Mucosa of rectum (tissue), 2 donors: ENCODE results near the gene MAVS.
A peak's percentile ranks its signal among the peaks of the same experiment; 100 is the strongest.
"Not testable (repeated sequence)": the region's sequence is repeated elsewhere in the genome, so short reads cannot be mapped to it uniquely, and the experiment has no call there.

Source experiments
- H3K27ac ChIP-seq, 2 donors: one replicate each; pipeline ENCODE4 v1.7.0; 2013; ENCODE audit warnings: inconsistent platforms in 2 of 2, low read depth in 2 of 2, low read length in 2 of 2
- H3K27me3 ChIP-seq, 2 donors: one replicate each; pipeline ENCODE4 v1.7.0; 2013; ENCODE audit warnings: low read length in 2 of 2; ENCODE audit not compliant: control insufficient read depth in 2 of 2, insufficient read depth in 2 of 2
- H3K36me3 ChIP-seq, 2 donors: one replicate each; pipeline ENCODE4 v1.7.0; 2013; ENCODE audit warnings: low read length in 2 of 2; ENCODE audit not compliant: control insufficient read depth in 2 of 2, insufficient read depth in 2 of 2
- H3K4me1 ChIP-seq, 2 donors: one replicate each; pipeline ENCODE4 v1.7.0; 2013; ENCODE audit warnings: low read length in 2 of 2, mild to moderate bottlenecking in 1 of 2; ENCODE audit not compliant: control insufficient read depth in 2 of 2, insufficient read depth in 2 of 2
- H3K4me3 ChIP-seq, 2 donors: one replicate each; pipeline ENCODE4 v1.7.0; 2013; ENCODE audit warnings: low read length in 2 of 2
- H3K9ac ChIP-seq, 2 donors: one replicate each; pipeline ENCODE4 v1.7.0; 2013; ENCODE audit warnings: low read length in 2 of 2, low read depth in 1 of 2, mild to moderate bottlenecking in 1 of 2
- H3K9me3 ChIP-seq, 2 donors: one replicate each; pipeline ENCODE4 v1.7.0; 2013; ENCODE audit warnings: low read length in 2 of 2; ENCODE audit not compliant: control insufficient read depth in 2 of 2
- donor health status: healthy.
- donor health status: Normal muscosa, but diverticular disease.

MAVS gene

DNA sequence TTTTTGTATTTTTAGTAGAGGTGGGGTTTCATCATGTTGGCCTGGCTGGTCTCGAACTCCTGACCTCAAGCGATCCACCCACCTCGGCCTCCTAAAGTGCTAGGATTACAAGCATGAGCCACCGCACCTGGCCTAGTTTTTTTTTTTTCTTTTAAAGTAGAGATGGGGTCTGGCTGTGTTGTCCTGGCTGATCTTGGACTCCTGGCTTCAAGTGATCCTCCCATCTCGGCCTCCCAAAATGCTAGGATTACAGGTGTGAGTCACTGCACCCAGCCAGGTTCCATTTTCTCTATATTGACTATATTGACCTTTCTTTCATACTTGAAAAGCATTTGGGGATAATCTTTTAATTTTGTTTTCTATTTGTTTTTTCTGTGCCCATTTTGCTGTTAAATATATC lies 55.8 kb downstream of the MAVS start:
- Histone ChIP-seq H3K27me3 (no peaks in the 10 kb centered on the region), H3K4me3 (no peak overlapping the region), H3K9me3 (no peaks in the 10 kb centered on the region), H3K4me1 (peaks cover 2 to 3% of the 10 kb centered on the region in 2 donors), H3K36me3 (no peaks in the 10 kb centered on the region), H3K27ac (no peak overlapping the region), H3K9ac (no peak overlapping the region)

DNA sequence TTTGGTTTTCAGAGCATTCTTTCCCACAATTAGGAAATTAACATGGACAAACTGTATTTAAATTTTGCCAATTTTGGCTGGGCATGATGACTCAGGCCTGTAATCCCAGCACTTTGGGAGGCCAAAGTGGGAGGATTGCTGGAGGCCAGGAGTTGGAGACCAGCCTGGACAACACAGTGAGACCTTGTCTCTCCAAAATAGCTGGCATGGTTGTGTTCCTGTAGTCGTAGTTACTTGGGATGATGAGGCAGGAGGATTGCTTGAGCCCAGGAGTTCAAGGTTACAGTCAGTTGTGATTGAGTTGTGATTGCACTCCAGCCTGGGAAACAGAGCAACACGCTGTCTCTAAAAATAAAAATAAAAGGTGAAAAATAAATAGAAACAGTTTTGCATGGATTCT lies 57.6 kb downstream of the MAVS start:
- Histone ChIP-seq H3K36me3 (peaks cover 7 to 8% of the 10 kb centered on the region in 2 donors), H3K4me1 (peaks cover 2 to 3% of the 10 kb centered on the region in 2 donors), H3K27ac (no peak overlapping the region)

DNA sequence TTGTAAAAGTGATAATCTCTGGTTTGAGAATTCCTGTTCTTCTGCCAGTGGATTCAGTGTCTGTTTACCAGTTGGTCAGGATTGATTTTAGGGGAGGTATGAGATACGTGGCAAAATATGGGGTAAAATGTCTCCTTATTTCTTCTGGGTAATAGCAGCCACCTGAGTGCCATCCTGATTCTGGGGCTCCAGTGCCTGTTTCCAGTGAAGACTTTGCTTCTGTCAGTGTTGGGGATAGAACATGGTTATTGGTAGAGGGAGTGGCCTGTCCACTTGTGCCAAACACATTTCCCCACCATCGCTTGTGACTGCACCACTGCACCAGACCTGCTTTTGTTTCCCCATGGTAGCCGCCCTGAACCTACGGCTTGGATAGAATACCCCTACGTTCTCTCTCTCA lies 58.2 kb downstream of the MAVS start:
- H3K27ac ChIP-seq, result no peak overlapping the region
- H3K27me3 ChIP-seq, result no peaks in the 10 kb centered on the region
- no peak overlapping the region for H3K9ac ChIP-seq
- H3K4me1 ChIP-seq, result peaks cover 2 to 3% of the 10 kb centered on the region in 2 donors
- H3K4me3 ChIP-seq, result no peak overlapping the region
- H3K36me3 ChIP-seq, result peaks cover 8 to 10% of the 10 kb centered on the region in 2 donors
- no peaks in the 10 kb centered on the region for H3K9me3 ChIP-seq

More for the DNA sequence above, 57.6 kb downstream of the MAVS start:
- Histone ChIP-seq H3K4me3 (no peak overlapping the region), H3K9ac (no peak overlapping the region), H3K27me3 (no peaks in the 10 kb centered on the region), H3K9me3 (no peaks in the 10 kb centered on the region)

DNA sequence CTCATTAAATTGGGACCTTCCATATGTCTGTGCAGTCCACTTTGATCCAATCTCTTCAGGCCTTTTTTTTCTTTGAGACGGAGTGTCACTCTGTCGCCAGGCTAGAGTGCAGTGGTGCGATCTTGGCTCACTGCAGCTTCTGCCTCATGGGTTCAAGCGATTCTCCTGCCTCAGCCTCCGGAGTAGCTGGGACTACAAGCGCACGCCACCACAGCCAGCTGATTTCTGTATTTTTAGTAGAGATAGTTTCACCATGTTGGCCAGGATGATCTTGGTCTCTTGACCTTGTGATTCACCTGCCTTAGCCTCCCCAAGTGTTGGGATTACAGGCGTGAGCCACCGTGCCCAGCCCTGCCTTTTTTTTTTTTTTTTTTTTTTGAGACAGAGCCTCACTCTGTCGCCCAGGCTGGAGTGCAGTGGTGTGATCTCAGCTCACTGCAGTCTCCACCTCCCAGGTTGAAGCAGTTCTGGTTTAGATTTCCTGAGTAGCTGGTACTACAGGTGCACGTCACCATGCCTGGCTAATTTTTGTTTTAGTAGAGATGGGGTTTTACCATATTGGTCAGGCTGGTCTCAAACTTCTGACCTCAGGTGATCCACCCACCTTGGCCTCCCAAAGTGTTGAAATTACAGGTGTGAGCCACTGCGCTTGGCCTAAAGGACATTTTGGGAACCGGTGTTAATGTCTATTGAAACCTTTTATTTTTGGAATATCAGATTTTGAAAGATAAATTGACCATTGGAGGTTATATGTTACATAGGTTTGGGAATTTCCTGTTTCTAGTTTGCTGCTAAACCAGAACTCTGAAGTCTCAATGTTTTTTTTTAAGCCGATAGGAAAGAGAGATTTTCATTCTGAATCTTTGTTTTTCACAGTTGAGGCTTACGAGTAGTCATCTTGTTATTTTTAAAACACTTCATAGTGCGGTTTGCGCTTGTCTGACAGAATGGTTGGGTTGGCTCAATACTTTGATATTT lies 60.4 kb downstream of the MAVS start:
- H3K36me3 ChIP-seq, result peaks cover 11 to 15% of the 10 kb centered on the region in 2 donors
- not testable (repeated sequence) for H3K4me3 ChIP-seq, H3K27me3 ChIP-seq, H3K9me3 ChIP-seq
- peak overlapping the region in 1 of 2 donors; percentile 24 for H3K9ac ChIP-seq
- H3K4me1 ChIP-seq, result peaks cover 7 to 10% of the 10 kb centered on the region in 2 donors
- H3K27ac ChIP-seq, result peak overlapping the region in 1 of 2 donors; percentile 38

DNA sequence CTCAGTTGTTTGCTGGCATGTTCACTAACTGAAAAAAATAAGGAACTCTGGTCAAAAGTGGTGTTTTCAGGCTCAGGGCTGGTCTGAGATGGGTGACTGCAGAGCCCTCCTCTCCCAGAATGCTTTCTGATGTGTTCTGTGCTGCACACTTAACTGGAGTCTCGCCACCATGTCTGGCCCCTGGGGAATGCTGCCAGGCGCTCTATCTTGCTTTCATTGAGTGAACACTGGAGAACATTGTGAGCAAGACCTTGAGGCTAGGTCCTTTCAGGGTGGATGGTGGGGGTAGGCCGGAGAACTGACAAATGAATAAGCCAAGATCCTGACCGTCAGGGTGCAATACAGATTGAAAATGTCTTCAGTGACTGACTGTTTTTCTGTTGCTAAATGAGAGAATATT lies 62.0 kb downstream of the MAVS start:
- Histone ChIP-seq H3K4me1 (peaks cover 9 to 10% of the 10 kb centered on the region in 2 donors), H3K9ac (no peak overlapping the region), H3K27me3 (no peaks in the 10 kb centered on the region), H3K9me3 (no peaks in the 10 kb centered on the region), H3K36me3 (peaks cover 17 to 18% of the 10 kb centered on the region in 2 donors), H3K4me3 (no peak overlapping the region), H3K27ac (no peak overlapping the region)

DNA sequence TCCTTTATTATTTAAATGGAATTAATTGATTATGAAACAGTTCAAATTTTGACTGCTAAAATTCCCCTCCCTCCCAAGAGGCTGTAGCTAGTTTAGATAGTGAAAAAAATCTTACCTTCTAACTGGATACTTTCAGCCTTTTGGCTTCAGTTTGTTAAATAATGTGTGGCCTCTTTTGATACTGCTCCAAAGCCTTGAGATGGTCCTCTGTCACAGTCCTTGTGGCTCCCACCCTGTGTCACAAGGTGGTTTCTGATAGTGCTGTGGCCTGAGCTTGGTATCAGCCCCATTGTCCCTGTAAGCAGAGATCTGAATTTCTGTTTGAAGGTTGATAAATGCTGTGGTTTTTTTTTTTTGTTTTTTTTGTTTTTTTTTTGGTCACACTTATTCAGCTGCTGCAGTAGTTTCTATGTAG lies 63.3 kb downstream of the MAVS start:
- Histone ChIP-seq H3K36me3 (peaks cover 17 to 18% of the 10 kb centered on the region in 2 donors), H3K27ac (no peak overlapping the region), H3K27me3 (no peaks in the 10 kb centered on the region), H3K9me3 (no peaks in the 10 kb centered on the region), H3K4me3 (no peak overlapping the region), H3K4me1 (peaks cover 14 to 19% of the 10 kb centered on the region in 2 donors), H3K9ac (no peak overlapping the region)

DNA sequence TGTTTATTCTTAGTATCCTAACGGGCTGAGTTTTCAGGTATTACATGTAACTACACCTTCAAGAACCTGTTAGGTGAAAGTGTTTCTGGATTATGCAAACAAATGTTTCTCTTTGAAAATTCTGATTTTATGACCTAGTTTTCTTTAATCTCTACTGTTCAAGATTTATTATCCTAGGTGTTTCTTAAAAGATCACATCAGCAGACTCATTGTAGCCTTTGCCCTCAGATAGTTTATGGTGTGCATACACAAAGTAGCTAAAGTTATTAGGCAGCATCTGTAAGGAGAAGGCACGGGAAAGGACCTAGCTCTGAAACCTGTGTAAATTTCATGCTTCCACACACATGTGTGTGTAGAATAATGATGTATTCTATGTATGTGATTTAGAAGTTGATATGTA lies 64.2 kb downstream of the MAVS start:
- H3K4me3 ChIP-seq, result no peak overlapping the region
- H3K36me3 ChIP-seq, result peaks cover 17 to 18% of the 10 kb centered on the region in 2 donors
- H3K4me1 ChIP-seq, result peaks cover 14 to 19% of the 10 kb centered on the region in 2 donors
- H3K9ac ChIP-seq, result no peak overlapping the region
- H3K27ac ChIP-seq, result no peak overlapping the region
- H3K9me3 ChIP-seq, result no peaks in the 10 kb centered on the region
- no peaks in the 10 kb centered on the region for H3K27me3 ChIP-seq

DNA sequence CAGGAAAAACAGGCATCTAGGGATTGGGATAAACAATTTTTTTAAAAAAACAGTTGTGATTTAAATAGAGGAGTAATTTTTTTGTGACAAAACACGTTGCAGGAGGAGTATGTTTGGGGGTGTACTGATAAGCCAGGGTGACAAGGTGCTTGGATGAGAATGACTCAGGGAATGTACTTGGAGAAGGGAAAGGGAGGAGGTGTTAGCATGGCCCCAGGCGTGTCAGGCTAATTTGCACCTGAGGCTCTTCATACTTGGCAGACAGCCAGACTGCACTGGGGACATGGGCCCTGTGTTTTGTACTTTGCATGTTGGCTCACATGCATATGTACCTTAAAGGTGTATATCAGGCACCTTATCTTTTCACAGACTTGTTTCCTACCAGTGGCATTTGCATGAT lies 65.3 kb downstream of the MAVS start:
- Histone ChIP-seq H3K27ac (no peak overlapping the region), H3K4me1 (peaks cover 14 to 19% of the 10 kb centered on the region in 2 donors), H3K4me3 (no peak overlapping the region), H3K9ac (no peak overlapping the region), H3K9me3 (no peaks in the 10 kb centered on the region), H3K27me3 (no peaks in the 10 kb centered on the region), H3K36me3 (peaks cover 25 to 26% of the 10 kb centered on the region in 2 donors)

DNA sequence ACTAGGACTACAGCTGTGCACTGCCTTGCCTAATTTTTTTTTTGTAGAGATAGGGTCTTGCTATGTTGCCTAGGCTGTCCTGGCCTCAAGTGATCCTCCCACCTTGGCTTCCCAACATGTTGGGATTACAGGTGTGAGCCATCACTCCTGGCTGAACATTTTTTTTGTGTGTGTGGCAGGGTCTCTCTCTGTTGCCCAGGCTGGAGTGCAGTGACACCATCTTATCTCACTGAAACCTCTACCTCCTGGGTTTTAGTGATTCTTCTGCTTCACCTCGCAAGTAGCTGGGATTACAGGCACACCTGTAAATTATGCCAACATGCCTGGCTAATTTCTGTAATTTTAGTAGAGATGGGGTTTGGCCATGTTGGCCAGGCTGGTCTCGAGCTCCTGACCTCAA lies 67.8 kb downstream of the MAVS start:
- H3K4me3 ChIP-seq, result no peak overlapping the region
- no peak overlapping the region for H3K27ac ChIP-seq
- H3K36me3 ChIP-seq, result peaks cover 31 to 32% of the 10 kb centered on the region in 2 donors

DNA sequence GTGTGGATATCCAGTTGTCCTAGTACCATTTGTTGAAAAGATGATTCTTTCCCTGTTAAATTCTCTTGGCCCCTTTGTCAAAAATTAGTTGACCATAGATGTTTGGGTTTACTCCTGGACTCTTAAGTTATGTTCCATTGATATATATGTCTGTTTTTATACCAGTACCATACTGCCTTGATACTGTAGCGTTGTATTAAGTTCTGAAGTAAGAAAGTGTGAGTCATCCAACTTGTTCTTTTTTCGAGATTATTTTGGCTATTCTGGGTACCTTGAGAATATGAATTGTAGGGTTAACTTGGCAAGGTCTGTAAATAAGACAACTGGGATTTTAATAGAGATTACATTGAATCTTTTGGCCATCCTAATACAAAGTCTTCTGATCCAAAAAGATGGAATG lies 69.1 kb downstream of the MAVS start:
- peaks cover 29 to 33% of the 10 kb centered on the region in 2 donors for H3K36me3 ChIP-seq
- H3K4me3 ChIP-seq, result no peak overlapping the region
- H3K27ac ChIP-seq, result no peak overlapping the region
- H3K9me3 ChIP-seq, result no peaks in the 10 kb centered on the region
- H3K4me1 ChIP-seq, result peaks cover 9 to 13% of the 10 kb centered on the region in 2 donors
- H3K27me3 ChIP-seq, result no peaks in the 10 kb centered on the region
- H3K9ac ChIP-seq, result no peak overlapping the region

More for the DNA sequence above, 67.8 kb downstream of the MAVS start:
- H3K9ac ChIP-seq, result no peak overlapping the region
- H3K9me3 ChIP-seq, result no peaks in the 10 kb centered on the region
- H3K27me3 ChIP-seq, result no peaks in the 10 kb centered on the region
- H3K4me1 ChIP-seq, result peaks cover 14 to 19% of the 10 kb centered on the region in 2 donors
